Keratinocyte (primary cell): ENCODE results near the gene FBXO34.

Source experiments
- EZH2 ChIP-seq: IDR thresholded peaks from one replicate; pipeline ENCODE4 v1.6.1; 2012; ENCODE audit warnings: inconsistent platforms, mild to moderate bottlenecking, low read length, moderate library complexity
- TF ChIP-seq, protein P1 (sequence below), 3 experiments: IDR thresholded peaks in 1 of 3; conservative IDR thresholded peaks in 1 of 3; optimal IDR thresholded peaks in 1 of 3; 2 replicates in 2 of 3; 3 replicates in 1 of 3; pipeline versions ENCODE3 to v1.5.1; 2011; ENCODE audit warnings: low read length in 3 of 3, mild to moderate bottlenecking in 3 of 3, moderate library complexity in 2 of 3, control low read depth in 1 of 3, inconsistent platforms in 1 of 3; ENCODE audit not compliant: insufficient read depth in 2 of 3; ENCODE audit errors: extremely low read depth in 1 of 3

DNA sequence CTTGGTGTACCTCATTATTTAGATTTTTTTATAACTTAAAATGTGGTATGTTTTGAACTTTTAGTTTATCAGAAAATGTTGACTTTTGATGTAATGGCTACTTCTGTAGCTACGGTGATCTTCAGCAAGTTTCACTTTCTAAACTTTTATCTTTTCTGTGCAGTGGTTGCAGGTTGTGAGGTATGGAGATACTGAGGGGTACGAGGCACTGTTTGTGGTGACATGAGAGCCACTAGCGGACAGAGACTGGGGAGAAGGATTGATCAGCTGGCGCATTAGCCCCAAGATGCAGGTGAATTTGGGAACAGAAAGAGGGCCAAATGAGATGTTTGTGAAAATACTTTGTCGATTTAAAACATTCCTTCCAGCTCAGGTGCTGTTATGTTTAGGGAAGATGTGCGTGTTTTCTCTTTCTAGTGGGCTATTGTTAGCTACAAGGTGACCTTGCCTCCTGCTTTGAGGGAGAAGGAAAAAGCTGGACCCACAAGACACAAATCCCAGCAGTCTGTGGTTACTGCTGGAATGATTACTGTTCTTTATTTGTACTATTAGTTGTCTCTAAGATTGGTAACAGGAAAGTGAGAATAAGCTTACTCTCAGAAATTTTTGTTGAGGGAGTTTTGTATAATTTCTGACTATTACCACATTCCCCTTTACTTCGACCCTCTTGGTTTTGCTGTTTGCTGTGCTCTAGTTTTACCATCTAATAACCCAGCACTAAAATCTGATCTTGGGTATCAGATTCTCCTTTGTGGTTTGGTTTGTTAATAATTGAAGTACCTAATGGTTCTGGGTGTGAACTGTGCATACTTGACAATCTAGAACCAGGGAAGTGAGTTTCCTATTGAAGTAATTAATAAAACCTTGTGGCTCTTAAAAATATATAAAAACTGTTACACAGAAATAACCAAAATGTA, 61.7 kb downstream of the FBXO34 start:
- TF ChIP-seq, protein P1, sequence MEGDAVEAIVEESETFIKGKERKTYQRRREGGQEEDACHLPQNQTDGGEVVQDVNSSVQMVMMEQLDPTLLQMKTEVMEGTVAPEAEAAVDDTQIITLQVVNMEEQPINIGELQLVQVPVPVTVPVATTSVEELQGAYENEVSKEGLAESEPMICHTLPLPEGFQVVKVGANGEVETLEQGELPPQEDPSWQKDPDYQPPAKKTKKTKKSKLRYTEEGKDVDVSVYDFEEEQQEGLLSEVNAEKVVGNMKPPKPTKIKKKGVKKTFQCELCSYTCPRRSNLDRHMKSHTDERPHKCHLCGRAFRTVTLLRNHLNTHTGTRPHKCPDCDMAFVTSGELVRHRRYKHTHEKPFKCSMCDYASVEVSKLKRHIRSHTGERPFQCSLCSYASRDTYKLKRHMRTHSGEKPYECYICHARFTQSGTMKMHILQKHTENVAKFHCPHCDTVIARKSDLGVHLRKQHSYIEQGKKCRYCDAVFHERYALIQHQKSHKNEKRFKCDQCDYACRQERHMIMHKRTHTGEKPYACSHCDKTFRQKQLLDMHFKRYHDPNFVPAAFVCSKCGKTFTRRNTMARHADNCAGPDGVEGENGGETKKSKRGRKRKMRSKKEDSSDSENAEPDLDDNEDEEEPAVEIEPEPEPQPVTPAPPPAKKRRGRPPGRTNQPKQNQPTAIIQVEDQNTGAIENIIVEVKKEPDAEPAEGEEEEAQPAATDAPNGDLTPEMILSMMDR (optimal IDR thresholded peaks at IDR 0.05 in 1 of 3, IDR thresholded peaks at IDR 0.05 in 1 of 3, conservative IDR thresholded peaks at IDR 0.05 in 1 of 3; ENCODE audit: extremely low read depth in 1 of 3, insufficient read depth in 2 of 3, low read length in 3 of 3) = no peak
- no peak for TF ChIP-seq EZH2
